DND-41 (cell line): Measurements from ENCODE around the gene MXD1.

Experiments
- ATAC-seq: fragments of 200-7000 bp; cut with Tn5 transposase; 3 replicates; pipeline ENCODE4 v1.9.1; 2021; ENCODE audit warnings: low read depth; ENCODE audit not compliant: insufficient read depth
- DNase-seq: peaks from one replicate; pipeline ENCODE4 v3.0.0-alpha.2; 2020
- H2AFZ ChIP-seq: 2 replicates; pipeline ENCODE4 v1.6.0; 2012; ENCODE audit warnings: low read depth, low read length
- H3K27ac ChIP-seq: 2 replicates; pipeline ENCODE4 v1.5.1; 2012; ENCODE audit warnings: low read length, inconsistent platforms
- H3K27me3 ChIP-seq: fragments of 200-600 bp; sonication (generic); 2 replicates; pipeline ENCODE4 v1.6.0; 2012; ENCODE audit warnings: low read length, mild to moderate bottlenecking, inconsistent platforms; ENCODE audit not compliant: insufficient read depth, poor library complexity
- H3K36me3 ChIP-seq: 2 replicates; pipeline ENCODE4 v1.5.1; 2012; ENCODE audit warnings: low read length, inconsistent platforms; ENCODE audit not compliant: insufficient read depth
- H3K4me1 ChIP-seq: 2 replicates; pipeline ENCODE4 v1.5.1; 2012; ENCODE audit warnings: mild to moderate bottlenecking, low read length; ENCODE audit not compliant: insufficient read depth
- H3K4me2 ChIP-seq: 2 replicates; pipeline ENCODE4 v1.6.0; 2012; ENCODE audit warnings: mild to moderate bottlenecking, moderate library complexity, low read length, inconsistent platforms; ENCODE audit not compliant: insufficient read depth
- H3K4me3 ChIP-seq, 2 experiments: fragments of 200-600 bp in 1 of 2; shearing (Covaris generic) in 1 of 2; 2 replicates each; pipeline ENCODE4 v1.5.1; 2012 to 2016; ENCODE audit warnings: inconsistent platforms in 2 of 2, low read length in 2 of 2, mild to moderate bottlenecking in 2 of 2, low read depth in 1 of 2, moderate library complexity in 1 of 2
- H3K79me2 ChIP-seq: 2 replicates; pipeline ENCODE4 v1.6.0; 2012; ENCODE audit warnings: low read length, inconsistent platforms; ENCODE audit not compliant: insufficient read depth
- H3K9ac ChIP-seq: 2 replicates; pipeline ENCODE4 v1.6.0; 2012; ENCODE audit warnings: low read depth, mild to moderate bottlenecking, inconsistent platforms, low read length, moderate library complexity
- H3K9me3 ChIP-seq: 2 replicates; pipeline ENCODE4 v1.5.1; 2012; ENCODE audit warnings: low read length, moderate library complexity, mild to moderate bottlenecking, inconsistent platforms; ENCODE audit not compliant: insufficient read depth, severe bottlenecking
- H4K20me1 ChIP-seq: 2 replicates; pipeline ENCODE4 v1.6.0; 2012; ENCODE audit warnings: low read length; ENCODE audit not compliant: insufficient read depth
- EZH2 ChIP-seq: IDR thresholded peaks from 3 replicates; pipeline ENCODE4 v1.6.1; 2012; ENCODE audit warnings: borderline replicate concordance, low read depth, mild to moderate bottlenecking, moderate library complexity, low read length, inconsistent platforms; ENCODE audit not compliant: severe bottlenecking
- TF ChIP-seq, protein P1 (sequence below): IDR thresholded peaks from 2 replicates; pipeline ENCODE4 v1.5.1; 2012; ENCODE audit warnings: borderline replicate concordance, low read length, moderate library complexity, mild to moderate bottlenecking; ENCODE audit not compliant: poor library complexity, severe bottlenecking; ENCODE audit errors: extremely low read depth

The MXD1 gene

DNA sequence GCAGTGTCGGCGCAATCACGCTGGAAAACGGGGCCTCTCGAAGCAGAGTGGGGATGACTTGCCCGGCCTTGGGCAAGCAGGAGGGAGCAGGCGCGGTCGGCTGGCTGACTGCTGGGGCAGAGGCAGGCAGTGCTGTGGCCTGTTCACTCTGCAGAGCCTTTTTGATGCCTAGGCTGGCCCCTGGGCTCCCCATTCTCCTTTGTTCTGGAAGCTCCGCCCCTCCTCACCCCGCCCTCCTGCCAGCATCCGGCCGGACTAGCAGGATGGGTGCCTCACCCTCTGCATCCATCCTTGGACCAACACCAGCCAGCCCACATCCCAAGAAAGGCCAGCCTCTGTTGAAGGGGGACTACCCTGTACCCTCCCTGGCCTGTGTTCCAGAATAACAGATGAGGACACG is 46.6 kb downstream of the MXD1 start, which contains the start of gene ASPRV1:
ASPRV1 (minus strand) TSS at position 136 of the 400 bp plus-strand sequence. CDS start 195 bp downstream, outside the sequence.
- H3K36me3 ChIP-seq: no peaks in the 10 kb centered on the region
- TF ChIP-seq, protein P1, sequence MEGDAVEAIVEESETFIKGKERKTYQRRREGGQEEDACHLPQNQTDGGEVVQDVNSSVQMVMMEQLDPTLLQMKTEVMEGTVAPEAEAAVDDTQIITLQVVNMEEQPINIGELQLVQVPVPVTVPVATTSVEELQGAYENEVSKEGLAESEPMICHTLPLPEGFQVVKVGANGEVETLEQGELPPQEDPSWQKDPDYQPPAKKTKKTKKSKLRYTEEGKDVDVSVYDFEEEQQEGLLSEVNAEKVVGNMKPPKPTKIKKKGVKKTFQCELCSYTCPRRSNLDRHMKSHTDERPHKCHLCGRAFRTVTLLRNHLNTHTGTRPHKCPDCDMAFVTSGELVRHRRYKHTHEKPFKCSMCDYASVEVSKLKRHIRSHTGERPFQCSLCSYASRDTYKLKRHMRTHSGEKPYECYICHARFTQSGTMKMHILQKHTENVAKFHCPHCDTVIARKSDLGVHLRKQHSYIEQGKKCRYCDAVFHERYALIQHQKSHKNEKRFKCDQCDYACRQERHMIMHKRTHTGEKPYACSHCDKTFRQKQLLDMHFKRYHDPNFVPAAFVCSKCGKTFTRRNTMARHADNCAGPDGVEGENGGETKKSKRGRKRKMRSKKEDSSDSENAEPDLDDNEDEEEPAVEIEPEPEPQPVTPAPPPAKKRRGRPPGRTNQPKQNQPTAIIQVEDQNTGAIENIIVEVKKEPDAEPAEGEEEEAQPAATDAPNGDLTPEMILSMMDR: no peak
- TF ChIP-seq EZH2: no peak
- H3K27ac ChIP-seq: no peak within 1 kb of the TSS
- no peaks in the 10 kb centered on the region for H4K20me1 ChIP-seq
- H3K4me1 ChIP-seq: peaks cover 26% of the 10 kb centered on the region
- H3K9ac ChIP-seq: no peak within 1 kb of the TSS
- no peak within 1 kb of the TSS for H3K4me2 ChIP-seq
- DNase-seq (no peak), ATAC-seq (no peak)
- H3K79me2 ChIP-seq: no peaks in the 10 kb centered on the region
- no peak within 1 kb of the TSS for H3K4me3 ChIP-seq
- H2AFZ ChIP-seq: no peak within 1 kb of the TSS
- no peaks in the 10 kb centered on the region for H3K27me3 ChIP-seq
- H3K9me3 ChIP-seq: no peaks in the 10 kb centered on the region

DNA sequence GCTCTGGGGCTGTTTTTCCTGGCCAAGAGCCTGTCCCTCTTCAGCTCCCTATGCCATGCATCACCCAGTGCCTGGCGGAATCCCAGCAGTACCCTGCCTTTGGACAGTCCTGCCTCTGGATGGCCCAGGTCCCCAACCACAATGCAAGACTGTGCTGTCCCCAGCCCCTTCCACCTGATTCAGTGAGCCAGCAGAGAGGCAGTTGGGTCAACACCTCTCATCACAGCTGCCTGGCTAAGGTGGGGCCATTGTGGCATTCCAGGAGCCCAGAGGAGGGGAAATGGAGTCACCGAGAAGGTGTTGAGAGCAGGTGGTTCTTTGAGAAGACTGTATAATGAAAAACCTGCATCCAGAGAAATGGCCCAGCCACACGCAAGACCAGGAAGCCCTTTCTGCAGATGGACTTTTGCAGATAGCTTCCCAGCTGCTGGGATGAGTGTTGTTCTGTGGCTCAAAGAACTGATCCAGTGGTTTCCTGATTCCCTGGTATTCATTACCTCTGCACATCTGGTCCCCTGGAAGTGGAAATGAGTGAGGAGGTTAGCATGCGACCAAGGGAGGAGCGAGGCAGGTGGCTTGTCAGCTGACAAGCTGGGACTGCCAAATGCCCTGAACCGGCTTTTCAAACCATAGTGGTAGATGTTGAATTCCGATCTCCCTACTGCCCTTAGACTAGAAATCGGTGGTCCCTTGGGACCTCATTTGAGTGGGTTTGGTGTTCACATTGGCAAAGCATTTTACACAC is 48.2 kb downstream of the MXD1 start:
- no peaks in the 10 kb centered on the region for H3K9me3 ChIP-seq
- H3K36me3 ChIP-seq: no peaks in the 10 kb centered on the region
- H2AFZ ChIP-seq: no peak overlapping the region
- no peak overlapping the region for H3K27ac ChIP-seq
- H3K4me1 ChIP-seq: peaks cover 9% of the 10 kb centered on the region
- H3K27me3 ChIP-seq: no peaks in the 10 kb centered on the region
- no peaks in the 10 kb centered on the region for H3K79me2 ChIP-seq
- ATAC-seq (no peak), DNase-seq (no peak)
- no peak overlapping the region for H3K4me3 ChIP-seq
- no peak overlapping the region for H3K9ac ChIP-seq
- H3K4me2 ChIP-seq: no peak overlapping the region
- no peaks in the 10 kb centered on the region for H4K20me1 ChIP-seq
- no peak for TF ChIP-seq EZH2
- TF ChIP-seq, protein P1: no peak

DNA sequence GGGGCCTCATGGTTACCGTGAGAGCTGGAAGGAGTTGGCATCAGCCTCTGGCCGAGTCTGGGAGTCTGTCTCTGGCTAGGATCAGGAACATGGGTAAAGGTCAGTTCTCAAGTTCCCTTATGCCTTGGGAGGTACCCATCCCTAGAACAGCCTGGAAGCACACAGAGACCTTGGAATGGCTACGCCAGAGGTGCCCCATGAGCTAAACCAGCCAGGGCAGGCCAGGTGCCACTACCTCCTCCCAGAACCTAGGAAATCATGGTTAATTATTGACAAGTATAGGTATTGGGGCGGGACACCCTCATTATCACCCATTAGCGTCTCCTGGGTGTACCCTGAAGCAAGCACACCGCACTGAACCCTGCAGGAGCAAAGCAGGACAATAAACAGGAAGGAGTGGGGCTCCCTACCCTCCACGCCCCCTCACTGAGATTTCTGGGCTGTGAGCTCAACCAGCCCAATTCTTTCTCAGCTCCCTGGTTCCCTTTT is 49.5 kb downstream of the MXD1 start:
- H3K4me2 ChIP-seq: no peak overlapping the region
- H3K27ac ChIP-seq: no peak overlapping the region
- H4K20me1 ChIP-seq: no peaks in the 10 kb centered on the region
- H3K4me1 ChIP-seq: no peaks in the 10 kb centered on the region
- no peak overlapping the region for H3K4me3 ChIP-seq
- DNase-seq (no peak), ATAC-seq (no peak)
- no peak overlapping the region for H2AFZ ChIP-seq
- TF ChIP-seq EZH2: no peak
- TF ChIP-seq, protein P1: no peak
- H3K9me3 ChIP-seq: no peaks in the 10 kb centered on the region
- H3K36me3 ChIP-seq: no peaks in the 10 kb centered on the region
- no peaks in the 10 kb centered on the region for H3K79me2 ChIP-seq
- no peak overlapping the region for H3K9ac ChIP-seq
- H3K27me3 ChIP-seq: no peaks in the 10 kb centered on the region
